ENCODE results near the gene SH3YL1.

SH3YL1 gene

DNA sequence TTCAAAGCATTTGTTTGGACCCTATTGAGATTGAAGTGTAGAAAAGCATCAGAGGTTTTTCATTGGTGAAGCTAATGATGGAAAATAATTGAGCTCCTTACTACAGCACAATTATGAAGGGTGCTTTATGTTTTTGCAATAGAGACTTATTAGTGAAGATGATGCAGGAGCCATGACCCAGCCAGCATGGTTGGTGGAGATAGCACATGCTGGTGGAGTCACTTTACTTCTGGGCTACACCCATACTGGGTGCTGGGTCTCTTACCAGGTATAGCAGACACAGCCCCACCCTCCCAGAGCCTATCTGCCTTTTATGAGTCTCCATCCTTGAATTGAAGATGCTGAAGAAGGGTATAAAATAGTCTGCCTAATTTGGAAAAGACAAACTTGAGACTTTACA, 4.5 kb upstream of the SH3YL1 start:
- no peak overlapping the region for H3K27ac ChIP-seq
- no peak for TF ChIP-seq CTCF (IDR thresholded peaks at IDR 0.05)
- H3K36me3 ChIP-seq (ENCODE audit: control insufficient read depth, insufficient read depth, low read length), result no peaks in the 10 kb centered on the region
- H3K9ac ChIP-seq, result no peak overlapping the region
- no peak overlapping the region for H2AFZ ChIP-seq
- H3K79me2 ChIP-seq, result peaks cover 54% of the 10 kb centered on the region
- H3K4me2 ChIP-seq (ENCODE audit: low read length), result no peak overlapping the region
- H3K4me1 ChIP-seq, result peaks cover 8% of the 10 kb centered on the region
- no peaks in the 10 kb centered on the region for H3K9me3 ChIP-seq (ENCODE audit: control insufficient read depth, low read length)
- no peak overlapping the region for H3K4me3 ChIP-seq (ENCODE audit: low read depth, low read length)
- H3K27me3 ChIP-seq (ENCODE audit: control insufficient read depth, insufficient read depth, low read length), result no peaks in the 10 kb centered on the region

DNA sequence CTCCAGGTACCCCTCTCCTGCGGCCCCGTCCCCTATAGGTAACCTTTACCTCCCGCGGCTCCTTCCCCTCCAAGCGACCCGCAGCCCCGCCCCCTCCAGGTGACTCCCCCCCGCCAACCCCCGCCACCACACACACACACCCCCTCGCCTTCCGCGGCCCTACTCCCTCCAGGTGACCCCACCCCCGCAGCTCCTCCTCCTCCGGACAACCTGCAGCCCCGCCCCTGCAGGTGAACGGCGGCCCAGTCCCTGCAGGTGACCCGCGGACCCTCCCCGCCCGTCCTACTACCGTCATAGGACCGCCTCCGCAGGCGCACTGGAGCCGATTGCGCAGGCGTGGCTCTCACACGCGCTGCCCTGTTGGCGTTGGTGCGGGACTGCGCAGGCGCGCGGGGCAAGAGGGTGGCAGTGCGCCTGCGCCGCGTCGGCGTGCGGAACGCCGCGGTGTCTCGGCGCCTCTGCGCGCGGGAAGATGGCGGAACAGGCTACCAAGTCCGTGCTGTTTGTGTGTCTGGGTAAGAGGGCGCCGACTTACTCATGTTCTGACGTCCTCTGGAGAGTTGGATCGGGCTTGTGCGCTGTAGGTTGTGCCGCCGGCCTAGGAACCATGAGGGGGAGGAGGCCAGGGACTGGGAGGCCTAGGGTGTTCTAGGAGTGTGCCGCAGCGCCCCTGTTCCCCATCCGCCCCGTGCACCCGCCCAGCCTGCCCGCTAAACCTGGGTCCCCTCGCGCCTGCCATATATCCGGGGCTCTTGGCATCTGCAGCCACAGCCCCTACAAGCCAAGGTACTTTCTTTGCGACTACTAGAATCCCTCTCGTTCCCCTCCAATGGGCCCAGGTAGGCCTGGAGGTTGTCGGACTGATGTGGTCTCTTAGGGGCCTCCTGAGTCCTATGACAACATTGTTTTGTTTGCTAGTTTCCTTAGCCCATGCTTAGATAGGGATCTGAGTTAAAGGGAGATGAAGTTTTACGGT, 949 bp upstream of the SH3YL1 start, which contains the start of gene ACP1:
Gene ACP1, plus strand, starts transcription at position 455 of the 976 bp plus-strand sequence. Its CDS starts 18 bp downstream, at position 473.
- Histone ChIP-seq H3K27me3 (ENCODE audit: control insufficient read depth, insufficient read depth, low read length) (no peaks in the 10 kb centered on the region), H3K4me3 (ENCODE audit: low read depth, low read length) (peak within 1 kb of the TSS; percentile 81), H3K27ac (peak within 1 kb of the TSS; percentile 94), H3K79me2 (peaks cover 42% of the 10 kb centered on the region), H3K9ac (peak within 1 kb of the TSS; percentile 87), H3K4me2 (ENCODE audit: low read length) (peak within 1 kb of the TSS; percentile 94), H3K36me3 (ENCODE audit: control insufficient read depth, insufficient read depth, low read length) (no peaks in the 10 kb centered on the region), H2AFZ (peak within 1 kb of the TSS; percentile 93), H3K9me3 (ENCODE audit: control insufficient read depth, low read length) (no peaks in the 10 kb centered on the region), H3K4me1 (peaks cover 13% of the 10 kb centered on the region)
- peak; percentile 5 for TF ChIP-seq CTCF (IDR thresholded peaks at IDR 0.05)

DNA sequence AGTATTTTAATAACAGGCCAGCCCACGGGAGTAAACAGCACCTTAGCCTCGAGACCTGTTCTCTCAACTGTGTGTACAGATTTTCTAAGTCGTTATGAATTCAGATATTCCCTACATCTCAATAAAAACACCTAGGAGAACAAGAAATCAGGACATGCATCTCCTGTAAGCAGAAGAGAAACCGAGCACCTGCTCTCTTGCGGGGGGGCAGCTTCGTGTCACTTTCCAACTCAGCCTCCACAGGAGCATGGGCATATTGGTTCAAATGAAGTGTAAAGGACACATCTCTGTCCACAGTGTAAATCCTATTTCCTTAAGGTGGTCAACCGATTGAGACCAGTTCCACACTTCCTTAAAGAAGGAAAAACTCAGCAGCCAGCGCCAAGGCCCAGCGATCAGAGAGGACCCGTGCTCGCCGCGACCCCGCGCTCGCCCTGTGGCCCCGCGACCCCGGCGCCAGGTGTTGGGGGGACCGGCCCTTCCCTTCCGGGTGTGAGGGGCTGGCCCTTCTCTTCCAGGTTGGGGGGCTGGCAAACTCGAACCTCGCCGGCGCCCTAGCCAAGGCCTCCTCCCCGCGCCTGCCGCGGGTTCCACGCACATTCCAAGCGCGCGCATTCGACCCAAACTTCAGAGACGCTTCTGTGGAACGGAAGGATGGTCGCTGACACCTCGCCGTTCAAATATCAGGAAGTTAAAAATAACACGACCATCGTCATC, 652 bp downstream of the SH3YL1 start:
- peak overlapping the region; percentile 93 for H2AFZ ChIP-seq
- H3K9ac ChIP-seq, result no peak overlapping the region
- H3K27me3 ChIP-seq (ENCODE audit: control insufficient read depth, insufficient read depth, low read length), result no peaks in the 10 kb centered on the region
- no peaks in the 10 kb centered on the region for H3K36me3 ChIP-seq (ENCODE audit: control insufficient read depth, insufficient read depth, low read length)
- TF ChIP-seq CTCF (IDR thresholded peaks at IDR 0.05), result no peak
- H3K27ac ChIP-seq, result peak overlapping the region; percentile 94
- H3K4me3 ChIP-seq (ENCODE audit: low read depth, low read length), result peak overlapping the region; percentile 81
- peaks cover 32% of the 10 kb centered on the region for H3K79me2 ChIP-seq
- H3K4me1 ChIP-seq, result peaks cover 13% of the 10 kb centered on the region
- no peaks in the 10 kb centered on the region for H3K9me3 ChIP-seq (ENCODE audit: control insufficient read depth, low read length)
- H3K4me2 ChIP-seq (ENCODE audit: low read length), result peak overlapping the region; percentile 94

- Histone ChIP-seq H3K4me2 (ENCODE audit: low read length) (no peak overlapping the region), H3K27ac (no peak overlapping the region), H3K79me2 (peaks cover 22% of the 10 kb centered on the region), H3K4me3 (ENCODE audit: low read depth, low read length) (peak overlapping the region; percentile 3), H3K36me3 (ENCODE audit: control insufficient read depth, insufficient read depth, low read length) (no peaks in the 10 kb centered on the region), H3K4me1 (peaks cover 13% of the 10 kb centered on the region), H3K9me3 (ENCODE audit: control insufficient read depth, low read length) (no peaks in the 10 kb centered on the region), H2AFZ (no peak overlapping the region), H3K9ac (no peak overlapping the region), H3K27me3 (ENCODE audit: control insufficient read depth, insufficient read depth, low read length) (no peaks in the 10 kb centered on the region)
- TF ChIP-seq CTCF (IDR thresholded peaks at IDR 0.05), result no peak
These were observed 1.7 kb downstream of the SH3YL1 start for GRCh38 chr2:262117-262516.

All from parathyroid adenoma (tissue), 2 donors.